G401 (cell line): ENCODE results near the gene GUCA2A. TPM values are rescaled to one million over a fixed set of nuclear protein-coding genes. Genes with fewer than 3 reads are reported as not detected.

Experiments used
- DNase-seq: peaks from one replicate; pipeline ENCODE4 v3.0.0-alpha.2; 2015; ENCODE audit warnings: low spot score
- in situ Hi-C: cut with HindIII; loops from 2 replicates; pipeline ENCODE4 v1.10.0; 2016; ENCODE audit warnings: low sequenced_read_pairs, mixed read lengths
- total RNA-seq: library from RNA; depleted of rRNA; stranded (reverse); fragments of >200 nt; shearing (Covaris generic); gene quantifications from 2 replicates; pipeline ENCODE4 v1.2.3, GENCODE V29; 2014

Gene GUCA2A
- total RNA-seq, 1 experiment from 2014 or later, result not detected

DNA sequence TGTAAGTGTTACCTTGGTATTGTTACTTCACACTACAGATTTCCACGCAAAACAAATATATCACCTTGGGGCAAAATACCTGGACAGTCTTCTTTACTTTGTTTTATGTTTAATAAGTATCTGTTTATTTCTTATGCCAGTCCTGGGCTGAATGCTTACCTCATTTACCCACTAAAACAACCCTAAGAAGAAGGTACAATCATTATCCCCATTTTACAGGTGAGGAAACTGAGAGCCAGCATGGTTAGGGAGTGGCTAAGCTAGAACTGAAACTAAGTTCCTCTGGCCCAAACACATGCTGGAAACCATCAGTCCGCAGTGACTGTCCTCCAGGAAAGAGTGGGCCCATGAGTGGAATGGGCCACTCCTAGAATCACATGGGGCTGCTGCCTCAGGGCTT, 24.4 kb downstream of the GUCA2A start:
- in situ Hi-C loops, result no loop called here
- DNase-seq, result no peak

DNA sequence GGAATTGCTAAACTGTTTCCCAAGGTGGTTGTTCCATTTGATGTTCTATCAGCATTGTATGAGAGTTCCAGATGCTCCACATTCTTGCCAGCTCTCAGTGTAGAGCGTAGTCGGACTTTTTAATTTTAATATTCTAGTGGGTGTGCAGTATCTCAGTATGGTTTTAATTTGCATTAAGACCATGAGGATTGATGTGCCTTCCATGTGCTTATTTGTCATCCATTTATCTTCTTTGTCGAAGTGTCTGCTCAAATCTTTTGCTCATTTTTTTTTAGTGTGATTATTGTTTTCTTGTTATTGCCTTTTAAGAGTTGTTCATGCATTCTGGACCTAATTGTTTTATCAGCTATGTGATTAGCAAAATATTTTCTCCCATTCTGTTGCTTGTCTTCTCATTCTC, 25.1 kb downstream of the GUCA2A start:
- DNase-seq, result no peak
- in situ Hi-C loops, result no loop called here

DNA sequence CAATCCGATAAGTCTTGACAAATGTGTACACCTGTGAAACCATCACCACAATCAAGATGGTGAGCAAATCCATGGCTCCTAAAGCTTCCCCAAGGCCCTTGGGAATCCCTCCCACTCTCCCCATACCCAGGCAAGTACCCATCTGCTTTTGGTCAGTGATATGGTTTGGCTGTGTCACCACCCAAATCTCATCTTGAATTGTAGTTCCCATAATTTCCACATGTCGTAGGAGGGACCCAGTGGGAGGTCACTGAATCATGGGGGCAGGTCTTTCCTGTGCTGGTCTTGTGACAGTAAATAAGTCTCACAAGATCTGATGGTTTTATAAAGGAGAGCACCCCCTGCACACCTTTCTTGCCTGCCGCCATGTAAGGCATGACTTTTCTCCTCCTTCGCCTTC, 26.0 kb downstream of the GUCA2A start:
- no peak for DNase-seq
- in situ Hi-C loops, result no loop called here

DNA sequence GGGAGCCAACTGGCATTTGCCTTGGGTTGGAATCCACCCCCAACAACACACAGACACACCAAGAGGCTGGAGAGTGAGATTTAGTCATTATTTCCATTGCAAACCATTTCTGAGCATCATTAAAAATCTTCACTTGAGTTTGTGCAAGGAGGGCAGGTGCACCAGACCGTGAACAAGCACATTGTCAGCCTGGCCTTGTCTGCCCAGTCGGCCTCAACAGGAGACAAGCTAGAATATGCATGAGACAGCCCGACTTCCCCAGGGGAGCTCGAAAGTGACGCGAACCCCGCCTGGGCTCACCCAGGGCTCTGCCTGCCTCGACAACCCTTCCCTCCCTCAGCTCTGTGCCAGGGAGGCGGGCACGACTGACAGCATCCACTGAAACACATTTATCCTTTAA, 26.8 kb downstream of the GUCA2A start:
- no peak for DNase-seq
- in situ Hi-C loops, result no loop called here

DNA sequence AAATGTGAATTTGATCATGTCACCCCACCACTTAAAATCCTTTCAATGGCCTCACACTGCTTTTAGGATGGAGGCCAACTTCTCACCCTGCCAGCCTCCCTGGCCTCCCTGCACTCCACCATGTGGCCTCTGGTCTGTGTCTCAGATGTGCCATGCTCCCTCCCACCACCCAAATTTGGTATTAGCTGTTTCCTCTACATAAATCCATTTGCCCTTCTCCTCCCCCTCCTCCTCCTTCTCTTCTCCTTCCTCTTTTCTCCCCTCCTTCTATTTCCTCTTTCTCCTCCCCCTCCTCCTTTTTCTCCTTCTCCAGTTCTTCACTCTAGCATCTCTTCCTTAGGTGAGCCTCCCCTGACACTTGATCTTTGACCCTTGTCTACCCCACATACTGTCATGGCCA, 28.1 kb downstream of the GUCA2A start:
- in situ Hi-C loops, result no loop called here
- DNase-seq, result no peak

DNA sequence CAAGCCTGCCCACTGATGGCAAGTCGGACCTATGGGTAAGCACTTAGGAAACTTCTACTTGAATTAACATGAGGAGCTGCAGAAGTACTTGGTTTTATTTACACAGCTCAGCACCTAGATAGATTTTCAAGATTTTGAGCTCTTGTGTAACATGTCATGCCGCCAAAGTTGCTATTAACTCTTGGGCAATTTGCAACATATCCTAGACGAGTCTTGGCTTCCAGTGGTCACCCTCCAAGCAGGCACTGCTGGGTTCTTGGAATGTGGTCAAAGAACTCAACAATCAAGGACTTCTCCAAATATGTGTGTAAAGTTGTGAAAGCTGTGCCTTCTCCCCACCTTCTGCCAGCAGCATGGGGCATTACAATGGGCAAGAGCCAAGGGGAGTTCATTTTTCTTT, 29.1 kb downstream of the GUCA2A start:
- no peak for DNase-seq
- in situ Hi-C loops, result no loop called here

DNA sequence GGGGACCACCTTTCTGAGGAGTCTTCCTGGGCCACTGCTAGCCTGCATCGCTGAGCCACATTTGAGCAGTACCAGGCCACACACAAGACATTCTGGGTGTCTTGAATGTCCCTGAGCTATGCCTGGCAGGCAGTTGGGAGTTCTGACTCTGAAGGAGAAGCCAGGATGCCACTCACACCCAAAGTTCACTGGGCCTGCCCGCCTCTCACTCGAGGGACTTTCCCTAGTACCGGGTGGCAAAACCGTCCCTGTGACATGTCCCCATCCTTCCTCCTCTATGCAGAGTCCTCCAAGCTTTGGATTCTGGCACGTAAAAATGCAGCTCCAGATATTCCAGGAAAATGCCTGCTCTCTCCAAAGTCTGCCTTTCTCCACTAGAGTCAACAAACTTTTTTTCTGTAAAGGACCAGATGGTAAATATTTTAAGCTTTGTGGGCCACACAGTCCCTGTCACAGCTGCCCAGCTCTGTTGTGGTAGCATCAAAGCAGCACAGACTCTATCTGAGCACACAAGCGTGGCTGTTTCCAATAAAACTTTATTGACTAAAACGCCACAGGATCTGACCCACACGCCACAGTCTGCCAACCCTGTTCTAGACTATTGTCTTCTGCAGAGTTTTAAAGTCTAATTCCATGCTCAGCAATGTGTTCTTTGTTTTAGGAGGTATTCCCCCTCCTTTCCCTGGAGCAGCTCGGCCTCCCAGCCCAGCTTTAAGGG, 30.6 kb downstream of the GUCA2A start:
- no peak for DNase-seq

DNA sequence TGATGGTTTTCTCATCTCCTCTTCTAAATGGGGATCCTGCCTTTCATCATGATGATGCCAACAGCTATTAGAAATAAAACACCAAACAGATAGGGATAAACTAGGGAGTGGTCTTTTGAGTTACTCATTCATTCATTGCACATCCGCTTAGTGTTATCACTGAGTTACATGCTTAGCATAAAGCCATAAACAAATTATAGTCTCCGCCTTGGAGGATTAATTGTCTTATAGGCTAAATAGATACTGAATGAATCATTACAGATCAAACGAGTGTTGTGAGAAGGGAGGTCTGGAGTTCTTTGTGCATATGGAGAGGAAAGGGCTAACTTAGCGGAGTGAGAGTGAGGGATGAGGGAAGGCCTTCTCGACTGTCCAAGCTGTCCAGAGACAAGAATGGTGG, 31.2 kb downstream of the GUCA2A start:
- in situ Hi-C loops, result no loop called here

More for the DNA sequence above, 30.6 kb downstream of the GUCA2A start:
- in situ Hi-C loops, result no loop called here

DNA sequence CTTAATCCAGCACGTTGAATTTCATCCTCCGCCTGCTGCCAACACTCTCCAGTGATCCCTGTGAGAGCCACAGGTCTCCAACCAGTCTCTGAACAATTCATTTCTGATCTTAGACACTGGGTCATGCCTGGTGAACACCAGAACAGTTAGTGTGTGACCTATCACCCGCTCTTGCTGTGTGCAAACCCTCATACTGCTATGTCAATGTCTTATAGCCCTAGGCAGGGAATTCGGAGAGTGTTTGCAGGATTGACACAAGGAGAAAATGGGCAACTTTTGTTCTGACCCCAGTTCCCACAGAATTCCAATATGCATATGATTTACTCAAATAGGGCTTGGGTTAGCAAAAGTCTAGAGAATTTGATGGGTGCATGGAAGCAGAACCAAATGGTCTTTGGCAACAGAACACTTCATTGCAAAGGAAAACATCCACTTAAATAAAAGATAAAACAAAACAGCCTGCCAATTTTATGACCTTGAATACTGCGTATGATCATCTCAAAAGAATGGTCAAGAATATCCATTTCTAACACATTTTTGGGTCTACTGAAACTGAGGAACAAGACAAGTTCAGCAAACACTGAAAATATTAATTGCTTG, 34.4 kb downstream of the GUCA2A start:
- DNase-seq, result no peak
- in situ Hi-C loops, result no loop called here

More for the DNA sequence above, 31.2 kb downstream of the GUCA2A start:
- DNase-seq, result no peak

DNA sequence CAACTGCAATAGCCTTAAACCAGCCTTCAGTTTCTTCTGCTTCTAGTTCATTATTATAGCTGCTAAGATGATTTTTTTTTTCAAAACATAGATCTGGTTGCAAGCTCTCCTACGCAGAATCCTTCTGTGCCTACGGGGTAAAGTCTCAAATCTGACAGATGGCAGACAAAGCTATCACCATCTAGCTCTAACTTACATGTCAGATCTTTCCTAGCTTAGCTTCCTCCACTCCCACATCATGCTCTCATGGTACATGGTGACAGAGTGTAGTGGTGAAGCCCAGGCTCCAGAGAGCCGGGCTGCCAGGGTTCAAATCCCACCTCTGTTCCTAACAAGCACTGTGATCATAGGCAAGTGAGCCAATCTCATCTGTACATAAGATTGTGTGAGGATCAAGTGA, 35.6 kb downstream of the GUCA2A start:
- in situ Hi-C loops, result no loop called here
- DNase-seq, result no peak

DNA sequence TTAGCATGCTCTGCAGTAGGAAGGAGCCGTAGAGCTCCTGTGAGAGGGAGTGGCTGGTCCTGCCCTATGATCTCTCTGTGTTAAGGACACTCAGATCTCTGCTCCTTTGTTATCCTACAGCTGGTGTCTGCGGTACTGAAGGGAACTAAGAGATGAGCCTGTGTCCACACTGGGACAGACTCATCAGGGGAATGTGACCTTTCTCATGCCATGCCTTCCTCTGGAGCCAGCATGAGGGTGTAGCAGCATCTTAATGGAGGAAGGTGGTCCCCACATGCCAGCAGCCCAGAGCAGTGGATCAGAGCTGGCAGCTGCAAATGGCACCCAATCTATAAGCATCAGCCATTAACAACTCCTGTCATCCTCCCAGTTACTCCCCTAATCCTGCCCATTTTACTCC, 36.0 kb downstream of the GUCA2A start:
- in situ Hi-C loops, result no loop called here
- no peak for DNase-seq

DNA sequence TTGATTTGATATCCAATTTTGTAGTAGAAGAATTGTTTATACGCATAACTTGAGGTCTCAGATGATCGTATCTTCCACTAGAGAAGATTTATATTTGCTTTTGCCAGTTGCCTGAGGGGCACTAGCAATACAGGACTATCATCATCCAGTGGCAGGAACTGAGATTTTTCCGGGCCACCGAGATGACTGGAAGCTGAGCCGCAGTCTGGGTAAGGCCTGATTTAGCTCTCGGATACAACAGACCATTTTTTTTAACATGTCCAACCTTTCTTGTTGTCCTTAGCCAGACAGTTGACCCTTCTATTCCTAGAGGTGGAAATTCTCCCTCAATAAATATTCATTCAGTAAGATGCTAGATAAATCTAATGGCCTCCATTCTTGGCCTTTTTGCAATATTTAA, 36.8 kb downstream of the GUCA2A start:
- in situ Hi-C loops, result no loop called here
- no peak for DNase-seq

DNA sequence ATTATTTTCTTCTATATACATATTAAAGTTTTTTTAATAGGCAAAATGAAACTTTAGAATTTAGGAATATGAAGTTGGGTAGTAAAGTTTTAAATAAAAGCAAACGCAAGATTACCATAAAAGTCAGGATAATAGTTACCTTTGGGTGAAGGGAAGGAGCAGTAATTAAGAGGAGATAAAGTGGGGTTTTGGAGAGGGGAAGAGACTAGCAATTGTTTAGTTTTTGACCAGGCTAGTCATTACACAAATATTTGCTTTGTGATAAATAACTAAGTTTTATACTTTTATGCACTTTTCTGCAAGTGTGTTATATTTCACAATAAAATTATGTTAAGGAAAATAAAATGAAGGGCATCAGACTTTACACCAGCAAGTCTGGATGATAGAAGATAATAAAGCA, 39.0 kb downstream of the GUCA2A start:
- DNase-seq, result no peak
- in situ Hi-C loops, result no loop called here

DNA sequence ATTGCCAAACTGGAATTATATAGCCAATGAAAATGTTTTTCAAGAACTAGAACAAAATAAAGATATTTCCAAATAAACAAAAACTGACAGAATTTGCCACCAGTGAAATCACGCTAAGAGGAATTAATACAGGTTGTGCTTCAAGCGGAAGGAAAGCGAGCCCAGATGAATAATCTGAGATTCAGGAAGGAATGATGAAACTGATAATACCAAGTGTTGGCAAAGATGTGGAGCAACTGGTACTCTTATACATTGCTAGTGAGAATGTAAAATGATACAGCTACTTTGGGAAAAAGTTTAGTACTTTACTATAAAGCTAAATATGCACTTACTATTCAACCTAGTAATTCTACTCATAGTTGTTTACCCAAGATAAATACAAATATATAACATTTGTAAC, 42.1 kb downstream of the GUCA2A start:
- in situ Hi-C loops, result no loop called here

DNA sequence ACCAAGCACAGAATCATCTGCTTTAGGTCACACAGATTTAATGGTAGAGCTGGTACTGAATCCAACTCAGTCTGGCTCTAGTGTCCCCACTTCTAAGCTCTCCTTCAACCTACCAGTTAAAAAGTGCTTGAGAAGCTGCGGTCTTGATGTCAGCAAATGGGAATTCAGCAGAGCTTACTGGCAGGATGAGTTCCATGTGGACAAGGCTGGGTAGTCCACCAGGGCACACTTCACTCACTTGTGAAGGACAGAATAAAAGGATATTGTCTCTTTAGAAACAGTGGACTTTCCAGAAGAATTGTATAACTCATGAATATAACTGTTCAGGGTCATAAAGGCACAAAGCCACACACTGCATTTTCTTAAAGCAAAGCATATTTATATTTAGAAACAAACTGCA, 46.4 kb downstream of the GUCA2A start:
- in situ Hi-C loops, result no loop called here
- DNase-seq, result no peak

More for the DNA sequence above, 42.1 kb downstream of the GUCA2A start:
- no peak for DNase-seq

DNA sequence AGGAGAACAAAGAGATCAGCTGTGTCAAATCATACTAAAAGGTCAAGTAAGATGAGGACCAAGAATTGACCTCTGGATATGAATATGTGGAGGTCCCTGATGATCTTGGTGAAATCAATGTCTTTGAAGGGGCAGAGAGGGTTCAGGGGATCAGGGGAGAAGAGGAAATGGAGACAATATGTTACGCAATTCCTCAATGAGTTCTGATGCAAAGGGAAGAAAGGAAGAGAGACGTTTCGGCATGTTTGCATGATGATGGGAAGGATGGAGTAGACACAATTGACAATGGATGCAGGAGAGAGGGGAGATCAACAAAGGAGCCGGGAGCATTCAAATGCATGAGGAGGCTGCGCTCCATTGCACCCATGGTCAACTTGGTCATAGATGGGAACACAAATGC, 47.3 kb downstream of the GUCA2A start:
- no peak for DNase-seq
- in situ Hi-C loops, result no loop called here

DNA sequence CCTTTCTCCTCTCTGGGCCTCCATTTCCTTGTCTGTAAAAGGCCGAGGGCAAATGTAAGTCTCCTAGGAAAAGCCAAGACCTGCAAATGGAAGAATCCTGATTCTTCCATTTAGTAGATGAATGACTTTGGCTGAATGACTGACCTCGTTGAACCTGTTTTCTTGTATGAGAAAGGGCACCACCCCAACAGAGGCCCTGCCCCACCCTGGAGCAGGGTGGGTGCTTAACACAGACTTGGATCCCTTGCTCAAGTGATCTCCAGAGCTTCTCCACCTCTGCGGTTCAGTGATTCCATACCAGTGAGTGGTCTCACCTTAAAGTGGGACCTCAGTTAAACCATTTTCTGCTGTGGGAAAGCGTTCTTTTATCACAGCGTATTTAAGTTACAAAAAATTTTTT, 50.3 kb downstream of the GUCA2A start:
- no peak for DNase-seq
- in situ Hi-C loops, result no loop called here
